Measurements from ENCODE around the gene PCBP3.

Gene PCBP3

GRCh38 chr21:45727390-45727789 is 83.9 kb downstream of the PCBP3 start:
- DNase-seq = no peak

GRCh38 chr21:45735259-45736000 is 91.9 kb downstream of the PCBP3 start:
- DNase-seq = no peak

- DNase-seq = no peak
Observed at GRCh38 chr21:45736042-45736689, 92.6 kb downstream of the PCBP3 start.

GRCh38 chr21:45736690-45737484 is 93.4 kb downstream of the PCBP3 start:
- DNase-seq = no peak

- no peak for DNase-seq
Observed at GRCh38 chr21:45737485-45738166, 94.1 kb downstream of the PCBP3 start.

GRCh38 chr21:45739218-45740087 is 95.9 kb downstream of the PCBP3 start:
- no peak for DNase-seq

- DNase-seq = no peak
Observed at GRCh38 chr21:45740088-45740440, 96.5 kb downstream of the PCBP3 start.

GRCh38 chr21:45740491-45741357 is 97.2 kb downstream of the PCBP3 start:
- no peak for DNase-seq

GRCh38 chr21:45741691-45742090 is 98.2 kb downstream of the PCBP3 start:
- no peak for DNase-seq

- no peak for DNase-seq
Observed at GRCh38 chr21:45742247-45742646, 98.7 kb downstream of the PCBP3 start.

GRCh38 chr21:45745256-45745655 is 101.7 kb downstream of the PCBP3 start:
- no peak for DNase-seq

- peak; percentile 39 for DNase-seq
Observed at GRCh38 chr21:45747233-45747766, 103.8 kb downstream of the PCBP3 start.

GRCh38 chr21:45747802-45748445 is 104.4 kb downstream of the PCBP3 start:
- DNase-seq = peak; percentile 74

- no peak for DNase-seq
Observed at GRCh38 chr21:45748593-45748992, 105.1 kb downstream of the PCBP3 start.

- DNase-seq = no peak
Observed at GRCh38 chr21:45749974-45750373, 106.4 kb downstream of the PCBP3 start.

- DNase-seq = no peak
Observed at GRCh38 chr21:45750936-45751335, 107.4 kb downstream of the PCBP3 start.

GRCh38 chr21:45753445-45753844 is 109.9 kb downstream of the PCBP3 start:
- no peak for DNase-seq

GRCh38 chr21:45756029-45756428 is 112.5 kb downstream of the PCBP3 start:
- no peak for DNase-seq

GRCh38 chr21:45756669-45757068 is 113.1 kb downstream of the PCBP3 start:
- DNase-seq = no peak

- no peak for DNase-seq
Observed at GRCh38 chr21:45761704-45762103, 118.2 kb downstream of the PCBP3 start.
